HEK293 (cell line): Measurements from ENCODE around the gene E4F1.

Experiments
- GFI1B ChIP-seq: fragments of 450-650 bp; formaldehyde crosslinking; IDR thresholded peaks from 2 replicates; pipeline ENCODE4 v1.5.1; 2016; ENCODE audit warnings: missing biosample characterization, missing genetic modification characterization
- HOXC10 ChIP-seq: sonication (generic); formaldehyde crosslinking; IDR thresholded peaks from 2 replicates; pipeline ENCODE4 v1.8.1; 2023; ENCODE audit warnings: mild to moderate bottlenecking, missing genetic modification reagents
- MEIS1 ChIP-seq: sonication (generic); formaldehyde crosslinking; IDR thresholded peaks from 2 replicates; pipeline ENCODE4 v1.8.1; 2022; ENCODE audit warnings: missing genetic modification reagents, mild to moderate bottlenecking, borderline replicate concordance
- PRDM1 ChIP-seq: fragments of 450-650 bp; formaldehyde crosslinking; IDR thresholded peaks from 2 replicates; pipeline ENCODE4; 2016; ENCODE audit warnings: missing biosample characterization, missing genetic modification characterization
- TRIM28 ChIP-seq: IDR thresholded peaks from 2 replicates; pipeline ENCODE4 v1.6.1; 2011; ENCODE audit warnings: low read length, control low read depth, borderline replicate concordance
- ZBTB21 ChIP-seq: fragments of 450-650 bp; formaldehyde crosslinking; IDR thresholded peaks from 2 replicates; pipeline ENCODE4 v1.5.1; 2017; ENCODE audit warnings: missing biosample characterization, missing genetic modification characterization
- ZBTB8A ChIP-seq: fragments of 450-650 bp; formaldehyde crosslinking; IDR thresholded peaks from 2 replicates; pipeline ENCODE4 v1.5.1; 2016; ENCODE audit warnings: missing biosample characterization, missing genetic modification characterization
- ZFHX2 ChIP-seq: fragments of 450-650 bp; formaldehyde crosslinking; conservative IDR thresholded peaks from 2 replicates; pipeline ENCODE4 v1.5.1; 2016; ENCODE audit warnings: missing biosample characterization, missing genetic modification characterization
- ZFP41 ChIP-seq: fragments of 450-650 bp; formaldehyde crosslinking; IDR thresholded peaks from 2 replicates; pipeline ENCODE4 v1.5.1; 2016; ENCODE audit warnings: missing biosample characterization, missing genetic modification characterization, borderline replicate concordance
- ZFP69B ChIP-seq: fragments of 450-650 bp; formaldehyde crosslinking; IDR thresholded peaks from 2 replicates; pipeline ENCODE4 v1.5.1; 2016; ENCODE audit warnings: missing biosample characterization, missing genetic modification characterization
- ZNF138 ChIP-seq: fragments of 450-650 bp; formaldehyde crosslinking; IDR thresholded peaks from 2 replicates; pipeline ENCODE4 v1.5.1; 2016; ENCODE audit warnings: missing biosample characterization, missing genetic modification characterization, borderline replicate concordance
- ZNF175 ChIP-seq: fragments of 450-650 bp; formaldehyde crosslinking; IDR thresholded peaks from 2 replicates; pipeline ENCODE4 v1.5.1; 2016; ENCODE audit warnings: missing biosample characterization, missing genetic modification characterization
- ZNF221 ChIP-seq: fragments of 450-650 bp; formaldehyde crosslinking; IDR thresholded peaks from 2 replicates; pipeline ENCODE4 v1.5.1; 2017; ENCODE audit warnings: missing biosample characterization, missing genetic modification characterization, borderline replicate concordance
- ZNF223 ChIP-seq: fragments of 450-650 bp; formaldehyde crosslinking; IDR thresholded peaks from 2 replicates; pipeline ENCODE4 v1.5.1; 2016; ENCODE audit warnings: missing biosample characterization, missing genetic modification characterization
- ZNF24 ChIP-seq: fragments of 450-650 bp; formaldehyde crosslinking; IDR thresholded peaks from 2 replicates; pipeline ENCODE4 v1.5.1; 2016; ENCODE audit warnings: missing biosample characterization, missing genetic modification characterization
- ZNF311 ChIP-seq: fragments of 450-650 bp; formaldehyde crosslinking; IDR thresholded peaks from 2 replicates; pipeline ENCODE4 v1.5.1; 2017; ENCODE audit warnings: missing biosample characterization, missing genetic modification characterization, borderline replicate concordance
- ZNF426 ChIP-seq: fragments of 450-650 bp; formaldehyde crosslinking; IDR thresholded peaks from 2 replicates; pipeline ENCODE4 v1.5.1; 2017; ENCODE audit warnings: missing biosample characterization, missing genetic modification characterization, mild to moderate bottlenecking, inconsistent platforms, moderate library complexity
- ZNF561 ChIP-seq: fragments of 450-650 bp; IDR thresholded peaks from 2 replicates; pipeline ENCODE4 v1.5.1; 2018; ENCODE audit warnings: missing biosample characterization, missing genetic modification characterization, borderline replicate concordance
- ZNF585B ChIP-seq: fragments of 450-650 bp; formaldehyde crosslinking; IDR thresholded peaks from 2 replicates; pipeline ENCODE4 v1.5.1; 2016; ENCODE audit warnings: missing biosample characterization, missing genetic modification characterization
- ZNF658 ChIP-seq: fragments of 450-650 bp; formaldehyde crosslinking; IDR thresholded peaks from 2 replicates; pipeline ENCODE4; 2016; ENCODE audit warnings: missing biosample characterization, missing genetic modification characterization
- ZSCAN30 ChIP-seq: fragments of 450-650 bp; IDR thresholded peaks from 2 replicates; pipeline ENCODE4 v1.5.1; 2018; ENCODE audit warnings: missing biosample characterization, mild to moderate bottlenecking, missing genetic modification characterization, moderate library complexity
- TF ChIP-seq, protein P1 (sequence below): fragments of 450-650 bp; formaldehyde crosslinking; IDR thresholded peaks from 2 replicates; pipeline ENCODE4 v1.5.1; 2016; ENCODE audit warnings: missing biosample characterization, missing genetic modification characterization
- TF ChIP-seq, protein P2 (sequence below): fragments of 450-650 bp; formaldehyde crosslinking; IDR thresholded peaks from 2 replicates; pipeline ENCODE4 v1.5.1; 2016; ENCODE audit warnings: missing biosample characterization, missing genetic modification characterization
- TF ChIP-seq, protein P3 (sequence below): fragments of 450-650 bp; formaldehyde crosslinking; IDR thresholded peaks from 2 replicates; pipeline ENCODE4 v1.5.1; 2016; ENCODE audit warnings: missing biosample characterization, missing genetic modification characterization
- TF ChIP-seq, protein P4 (sequence below): fragments of 450-650 bp; formaldehyde crosslinking; IDR thresholded peaks from 2 replicates; pipeline ENCODE4 v1.5.1; 2016; ENCODE audit warnings: missing biosample characterization, missing genetic modification characterization, low read depth
- TF ChIP-seq, protein P5 (sequence below): fragments of 450-650 bp; formaldehyde crosslinking; IDR thresholded peaks from 2 replicates; pipeline ENCODE4; 2016; ENCODE audit warnings: missing biosample characterization, missing genetic modification characterization
- TF ChIP-seq, protein P6 (sequence below): fragments of 450-650 bp; formaldehyde crosslinking; IDR thresholded peaks from 2 replicates; pipeline ENCODE4 v1.5.0; 2017; ENCODE audit warnings: missing biosample characterization, missing genetic modification characterization, borderline replicate concordance
- TF ChIP-seq, protein P7 (sequence below): fragments of 450-650 bp; formaldehyde crosslinking; IDR thresholded peaks from 2 replicates; pipeline ENCODE4 v1.5.1; 2016; ENCODE audit warnings: missing biosample characterization, missing genetic modification characterization

Gene E4F1

DNA sequence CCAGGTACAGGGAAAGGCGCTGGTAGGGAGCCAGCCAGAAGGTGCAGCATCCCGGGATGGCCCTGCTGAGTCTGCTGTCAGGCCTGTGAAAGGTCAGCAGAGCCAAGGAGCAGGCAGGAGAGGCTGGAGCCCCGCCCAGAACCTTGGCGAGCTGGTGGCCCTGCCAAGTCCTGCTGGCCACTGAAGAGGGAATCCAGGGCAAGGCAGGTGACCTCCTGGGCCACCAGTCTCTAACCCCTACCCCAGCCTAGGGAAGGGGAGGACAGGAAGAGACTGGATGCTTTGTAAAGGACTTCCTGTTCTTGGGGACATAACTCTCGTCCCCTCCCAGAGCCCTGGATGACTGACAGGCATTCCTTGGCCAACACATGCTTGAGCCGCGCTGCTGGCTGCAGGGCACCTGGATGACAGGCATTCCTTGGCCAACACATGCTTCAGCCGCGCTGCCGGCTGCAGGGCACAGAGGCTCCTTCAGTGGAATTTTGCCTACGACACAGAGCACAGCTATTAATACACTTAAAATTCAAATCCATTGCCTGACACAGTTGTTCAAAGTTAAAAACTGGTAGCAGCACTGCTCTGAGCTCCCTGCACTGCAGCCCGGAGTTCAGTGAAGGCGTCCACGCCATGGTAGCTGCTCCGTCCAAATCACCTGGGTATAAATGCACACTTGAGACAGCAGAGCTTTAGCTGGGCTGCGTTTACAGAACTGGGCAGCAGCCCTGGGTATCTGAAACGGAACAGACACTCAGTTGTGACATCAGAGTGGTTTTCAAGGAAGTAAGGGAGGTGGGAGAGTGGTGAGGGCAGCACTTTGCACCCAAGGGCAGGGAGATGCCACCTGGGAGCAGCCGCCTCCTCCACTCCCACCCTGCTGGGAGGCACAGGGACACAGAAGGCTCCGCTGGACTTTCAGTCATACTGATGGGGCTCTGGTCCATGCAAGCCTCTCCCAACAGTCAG, 10.7 kb upstream of the E4F1 start (continued):
- TF ChIP-seq, protein P1, sequence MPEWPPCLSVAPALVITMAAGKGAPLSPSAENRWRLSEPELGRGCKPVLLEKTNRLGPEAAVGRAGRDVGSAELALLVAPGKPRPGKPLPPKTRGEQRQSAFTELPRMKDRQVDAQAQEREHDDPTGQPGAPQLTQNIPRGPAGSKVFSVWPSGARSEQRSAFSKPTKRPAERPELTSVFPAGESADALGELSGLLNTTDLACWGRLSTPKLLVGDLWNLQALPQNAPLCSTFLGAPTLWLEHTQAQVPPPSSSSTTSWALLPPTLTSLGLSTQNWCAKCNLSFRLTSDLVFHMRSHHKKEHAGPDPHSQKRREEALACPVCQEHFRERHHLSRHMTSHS (tag by site-specific recombination), result no peak
- TF ChIP-seq ZNF138 (tag by site-specific recombination) (no peak), ZNF561 (no peak), ZFP41 (tag by site-specific recombination) (no peak), ZFHX2 (tag by site-specific recombination) (0 out of 2 replicates have a peak, but pooled peaks have one; percentile 17), PRDM1 (no peak), MEIS1 (CRISPR knock-in tag) (no peak), ZBTB21 (tag by site-specific recombination) (no peak), GFI1B (tag by site-specific recombination) (no peak), ZNF24 (tag by site-specific recombination) (no peak), ZNF311 (tag by site-specific recombination) (no peak), ZBTB8A (no peak), ZNF221 (tag by site-specific recombination) (no peak), TRIM28 (no peak), ZNF175 (tag by site-specific recombination) (no peak), ZFP69B (no peak), ZNF585B (tag by site-specific recombination) (no peak), ZNF658 (tag by site-specific recombination) (no peak), ZSCAN30 (0 out of 2 replicates have a peak, but pooled peaks have one; percentile 28), ZNF223 (tag by site-specific recombination) (no peak), ZNF426 (tag by site-specific recombination) (no peak), HOXC10 (CRISPR knock-in tag) (no peak)
- TF ChIP-seq, protein P2, sequence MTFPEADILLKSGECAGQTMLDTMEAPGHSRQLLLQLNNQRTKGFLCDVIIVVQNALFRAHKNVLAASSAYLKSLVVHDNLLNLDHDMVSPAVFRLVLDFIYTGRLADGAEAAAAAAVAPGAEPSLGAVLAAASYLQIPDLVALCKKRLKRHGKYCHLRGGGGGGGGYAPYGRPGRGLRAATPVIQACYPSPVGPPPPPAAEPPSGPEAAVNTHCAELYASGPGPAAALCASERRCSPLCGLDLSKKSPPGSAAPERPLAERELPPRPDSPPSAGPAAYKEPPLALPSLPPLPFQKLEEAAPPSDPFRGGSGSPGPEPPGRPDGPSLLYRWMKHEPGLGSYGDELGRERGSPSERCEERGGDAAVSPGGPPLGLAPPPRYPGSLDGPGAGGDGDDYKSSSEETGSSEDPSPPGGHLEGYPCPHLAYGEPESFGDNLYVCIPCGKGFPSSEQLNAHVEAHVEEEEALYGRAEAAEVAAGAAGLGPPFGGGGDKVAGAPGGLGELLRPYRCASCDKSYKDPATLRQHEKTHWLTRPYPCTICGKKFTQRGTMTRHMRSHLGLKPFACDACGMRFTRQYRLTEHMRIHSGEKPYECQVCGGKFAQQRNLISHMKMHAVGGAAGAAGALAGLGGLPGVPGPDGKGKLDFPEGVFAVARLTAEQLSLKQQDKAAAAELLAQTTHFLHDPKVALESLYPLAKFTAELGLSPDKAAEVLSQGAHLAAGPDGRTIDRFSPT, result 0 out of 2 replicates have a peak, but pooled peaks have one; percentile 24
- TF ChIP-seq, protein P3, sequence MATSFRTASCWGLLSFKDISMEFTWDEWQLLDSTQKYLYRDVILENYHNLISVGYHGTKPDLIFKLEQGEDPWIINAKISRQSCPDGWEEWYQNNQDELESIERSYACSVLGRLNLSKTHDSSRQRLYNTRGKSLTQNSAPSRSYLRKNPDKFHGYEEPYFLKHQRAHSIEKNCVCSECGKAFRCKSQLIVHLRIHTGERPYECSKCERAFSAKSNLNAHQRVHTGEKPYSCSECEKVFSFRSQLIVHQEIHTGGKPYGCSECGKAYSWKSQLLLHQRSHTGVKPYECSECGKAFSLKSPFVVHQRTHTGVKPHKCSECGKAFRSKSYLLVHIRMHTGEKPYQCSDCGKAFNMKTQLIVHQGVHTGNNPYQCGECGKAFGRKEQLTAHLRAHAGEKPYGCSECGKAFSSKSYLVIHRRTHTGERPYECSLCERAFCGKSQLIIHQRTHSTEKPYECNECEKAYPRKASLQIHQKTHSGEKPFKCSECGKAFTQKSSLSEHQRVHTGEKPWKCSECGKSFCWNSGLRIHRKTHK (tag by site-specific recombination), result no peak
- TF ChIP-seq, protein P4, sequence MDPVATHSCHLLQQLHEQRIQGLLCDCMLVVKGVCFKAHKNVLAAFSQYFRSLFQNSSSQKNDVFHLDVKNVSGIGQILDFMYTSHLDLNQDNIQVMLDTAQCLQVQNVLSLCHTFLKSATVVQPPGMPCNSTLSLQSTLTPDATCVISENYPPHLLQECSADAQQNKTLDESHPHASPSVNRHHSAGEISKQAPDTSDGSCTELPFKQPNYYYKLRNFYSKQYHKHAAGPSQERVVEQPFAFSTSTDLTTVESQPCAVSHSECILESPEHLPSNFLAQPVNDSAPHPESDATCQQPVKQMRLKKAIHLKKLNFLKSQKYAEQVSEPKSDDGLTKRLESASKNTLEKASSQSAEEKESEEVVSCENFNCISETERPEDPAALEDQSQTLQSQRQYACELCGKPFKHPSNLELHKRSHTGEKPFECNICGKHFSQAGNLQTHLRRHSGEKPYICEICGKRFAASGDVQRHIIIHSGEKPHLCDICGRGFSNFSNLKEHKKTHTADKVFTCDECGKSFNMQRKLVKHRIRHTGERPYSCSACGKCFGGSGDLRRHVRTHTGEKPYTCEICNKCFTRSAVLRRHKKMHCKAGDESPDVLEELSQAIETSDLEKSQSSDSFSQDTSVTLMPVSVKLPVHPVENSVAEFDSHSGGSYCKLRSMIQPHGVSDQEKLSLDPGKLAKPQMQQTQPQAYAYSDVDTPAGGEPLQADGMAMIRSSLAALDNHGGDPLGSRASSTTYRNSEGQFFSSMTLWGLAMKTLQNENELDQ (tag by site-specific recombination), result no peak
- TF ChIP-seq, protein P5, sequence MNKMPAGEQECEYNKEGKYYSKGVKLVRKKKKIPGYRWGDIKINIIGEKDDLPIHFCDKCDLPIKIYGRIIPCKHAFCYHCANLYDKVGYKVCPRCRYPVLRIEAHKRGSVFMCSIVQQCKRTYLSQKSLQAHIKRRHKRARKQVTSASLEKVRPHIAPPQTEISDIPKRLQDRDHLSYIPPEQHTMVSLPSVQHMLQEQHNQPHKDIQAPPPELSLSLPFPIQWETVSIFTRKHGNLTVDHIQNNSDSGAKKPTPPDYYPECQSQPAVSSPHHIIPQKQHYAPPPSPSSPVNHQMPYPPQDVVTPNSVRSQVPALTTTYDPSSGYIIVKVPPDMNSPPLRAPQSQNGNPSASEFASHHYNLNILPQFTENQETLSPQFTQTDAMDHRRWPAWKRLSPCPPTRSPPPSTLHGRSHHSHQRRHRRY (tag by site-specific recombination), result no peak
- TF ChIP-seq, protein P6, sequence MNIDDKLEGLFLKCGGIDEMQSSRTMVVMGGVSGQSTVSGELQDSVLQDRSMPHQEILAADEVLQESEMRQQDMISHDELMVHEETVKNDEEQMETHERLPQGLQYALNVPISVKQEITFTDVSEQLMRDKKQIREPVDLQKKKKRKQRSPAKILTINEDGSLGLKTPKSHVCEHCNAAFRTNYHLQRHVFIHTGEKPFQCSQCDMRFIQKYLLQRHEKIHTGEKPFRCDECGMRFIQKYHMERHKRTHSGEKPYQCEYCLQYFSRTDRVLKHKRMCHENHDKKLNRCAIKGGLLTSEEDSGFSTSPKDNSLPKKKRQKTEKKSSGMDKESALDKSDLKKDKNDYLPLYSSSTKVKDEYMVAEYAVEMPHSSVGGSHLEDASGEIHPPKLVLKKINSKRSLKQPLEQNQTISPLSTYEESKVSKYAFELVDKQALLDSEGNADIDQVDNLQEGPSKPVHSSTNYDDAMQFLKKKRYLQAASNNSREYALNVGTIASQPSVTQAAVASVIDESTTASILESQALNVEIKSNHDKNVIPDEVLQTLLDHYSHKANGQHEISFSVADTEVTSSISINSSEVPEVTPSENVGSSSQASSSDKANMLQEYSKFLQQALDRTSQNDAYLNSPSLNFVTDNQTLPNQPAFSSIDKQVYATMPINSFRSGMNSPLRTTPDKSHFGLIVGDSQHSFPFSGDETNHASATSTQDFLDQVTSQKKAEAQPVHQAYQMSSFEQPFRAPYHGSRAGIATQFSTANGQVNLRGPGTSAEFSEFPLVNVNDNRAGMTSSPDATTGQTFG (tag by site-specific recombination), result no peak
- TF ChIP-seq, protein P7, sequence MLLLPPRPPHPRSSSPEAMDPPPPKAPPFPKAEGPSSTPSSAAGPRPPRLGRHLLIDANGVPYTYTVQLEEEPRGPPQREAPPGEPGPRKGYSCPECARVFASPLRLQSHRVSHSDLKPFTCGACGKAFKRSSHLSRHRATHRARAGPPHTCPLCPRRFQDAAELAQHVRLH (tag by site-specific recombination), result no peak
